HepG2 (cell line): ENCODE data around the gene CLEC9A. TPM values are rescaled to one million over a fixed set of nuclear protein-coding genes. Genes with fewer than 3 reads are reported as not detected.

Source experiments
- ATAC-seq: fragments of 200-7000 bp; cut with Tn5 transposase; 3 replicates; pipeline ENCODE4 v1.9.1; 2020; ENCODE audit warnings: mild to moderate bottlenecking, moderate library complexity
- BruUV-seq: library from RNA; stranded (reverse); fragments of 400-500 nt; replicated peaks from 2 replicates; lab custom pipeline; 2021; lab: Mats Ljungman, UMichigan
- CTCF ChIA-PET: fragments of 300-600 bp; formaldehyde crosslinking; extraction: SDS; loops from one replicate; lab custom pipeline; 2021; ENCODE audit warnings: low total read pairs, inconsistent platforms, low intra/inter-chr PET ratio; lab: Yijun Ruan, JAX
- POLR2A ChIA-PET: fragments of 350-600 bp; sonication (Branson Sonifier 250); formaldehyde crosslinking; loops from one replicate; lab custom pipeline; 2020; ENCODE audit warnings: antibody characterized with exemption, inconsistent platforms; lab: Yijun Ruan, JAX
- DNase-seq: peaks from one replicate; pipeline ENCODE4 v3.0.0-alpha.2; 2015; ENCODE audit warnings: low spot score
- FAIRE-seq: peaks from 3 replicates; lab custom pipeline; 2011; peaks lifted over from hg19 to GRCh38; lab: Jason Lieb, UNC
- H2AFZ ChIP-seq: one replicate; pipeline ENCODE4 v1.6.1; 2011; ENCODE audit warnings: low read length, inconsistent platforms
- H3K27ac ChIP-seq: fragments of 300-600 bp; 3 replicates; pipeline ENCODE4 v1.8.0; 2011; ENCODE audit warnings: mixed run types, mild to moderate bottlenecking, mixed read lengths, low read length, inconsistent platforms; ENCODE audit not compliant: insufficient read depth; ENCODE audit errors: extremely low read length
- H3K27me3 ChIP-seq, 2 experiments: fragments of 200-600 bp in 1 of 2; 2 replicates in 1 of 2; 3 replicates in 1 of 2; pipeline versions ENCODE4 v1.6.0 to v1.8.0; 2011; ENCODE audit warnings: low read length in 2 of 2, mild to moderate bottlenecking in 2 of 2, moderate library complexity in 2 of 2, inconsistent platforms in 1 of 2; ENCODE audit not compliant: insufficient read depth in 2 of 2, control insufficient read depth in 1 of 2
- H3K36me3 ChIP-seq, 2 experiments: fragments of 200-600 bp in 1 of 2; replicated peaks in 1 of 2; 2 replicates in 1 of 2; 3 replicates in 1 of 2; pipeline versions ENCODE4 v1.5.1 to v1.8.0; 2011; ENCODE audit warnings: low read length in 2 of 2, inconsistent platforms in 1 of 2; ENCODE audit not compliant: insufficient read depth in 2 of 2, control insufficient read depth in 1 of 2
- H3K4me1 ChIP-seq: 2 replicates; pipeline ENCODE4 v1.5.1; 2012; ENCODE audit warnings: low read length, inconsistent platforms; ENCODE audit not compliant: insufficient read depth
- H3K4me2 ChIP-seq: 2 replicates; pipeline ENCODE4 v1.6.0; 2011; ENCODE audit warnings: low read depth, low read length, inconsistent platforms
- H3K4me3 ChIP-seq, 3 experiments: fragments of 200-600 bp in 1 of 3; sonication (generic), shearing (Covaris generic) in 1 of 3; replicated peaks in 1 of 3; 2 replicates each; pipeline ENCODE4 v1.5.1; 2011 to 2016; ENCODE audit warnings: low read length in 3 of 3, inconsistent platforms in 2 of 3, low read depth in 2 of 3, mild to moderate bottlenecking in 2 of 3, control low read depth in 1 of 3, mixed read lengths in 1 of 3; ENCODE audit not compliant: insufficient read depth in 1 of 3
- H3K79me2 ChIP-seq: one replicate; pipeline ENCODE4 v1.6.1; 2011; ENCODE audit warnings: low read length, inconsistent platforms; ENCODE audit not compliant: insufficient read depth
- H3K9ac ChIP-seq: 2 replicates; pipeline ENCODE4 v1.6.0; 2011; ENCODE audit warnings: mild to moderate bottlenecking, low read depth, low read length, inconsistent platforms; ENCODE audit not compliant: insufficient read depth
- H3K9me3 ChIP-seq: 2 replicates; pipeline ENCODE4 v1.5.1; 2012; ENCODE audit warnings: mild to moderate bottlenecking, low read length
- H4K20me1 ChIP-seq: 2 replicates; pipeline ENCODE4 v1.6.0; 2011; ENCODE audit warnings: inconsistent platforms, mild to moderate bottlenecking, low read length, moderate library complexity; ENCODE audit not compliant: insufficient read depth
- ADNP ChIP-seq: sonication (generic); formaldehyde crosslinking; IDR thresholded peaks from 2 replicates; pipeline ENCODE4 v1.4.0; 2020; ENCODE audit warnings: missing genetic modification reagents
- DRAP1 ChIP-seq: IDR thresholded peaks from 2 replicates; pipeline ENCODE4 v1.6.1; 2016; ENCODE audit warnings: missing genetic modification reagents, missing compliant biosample characterization
- GZF1 ChIP-seq: sonication (generic); formaldehyde crosslinking; IDR thresholded peaks from 2 replicates; pipeline ENCODE4 v1.5.1; 2020; ENCODE audit warnings: mild to moderate bottlenecking, missing genetic modification reagents
- KLF15 ChIP-seq: sonication (generic); formaldehyde crosslinking; IDR thresholded peaks from 2 replicates; pipeline ENCODE4 v1.8.1; 2023; ENCODE audit warnings: borderline replicate concordance, mild to moderate bottlenecking, inconsistent platforms, missing genetic modification reagents, mixed read lengths
- MXD4 ChIP-seq: IDR thresholded peaks from 2 replicates; pipeline ENCODE4 v1.6.1; 2016; ENCODE audit warnings: mild to moderate bottlenecking, missing biosample characterization, missing genetic modification reagents
- MYNN ChIP-seq: sonication (generic); formaldehyde crosslinking; IDR thresholded peaks from 2 replicates; pipeline ENCODE4 v1.4.0; 2020; ENCODE audit warnings: mild to moderate bottlenecking, low read depth, missing genetic modification reagents
- NFE2L1 ChIP-seq: sonication (generic); formaldehyde crosslinking; IDR thresholded peaks from 2 replicates; pipeline ENCODE4 v1.4.0; 2020; ENCODE audit warnings: missing genetic modification reagents, mild to moderate bottlenecking, borderline replicate concordance
- NFYB ChIP-seq: sonication (generic); formaldehyde crosslinking; IDR thresholded peaks from 2 replicates; pipeline ENCODE4 v1.4.0; 2020; ENCODE audit warnings: missing genetic modification reagents
- RAD21 ChIP-seq: fragments of 450-650 bp; formaldehyde crosslinking; IDR thresholded peaks from 2 replicates; pipeline ENCODE4 v1.5.0; 2020; ENCODE audit warnings: mild to moderate bottlenecking
- SIX4 ChIP-seq: sonication (generic); formaldehyde crosslinking; IDR thresholded peaks from 2 replicates; pipeline ENCODE4 v1.4.0; 2020; ENCODE audit warnings: missing genetic modification reagents
- SMAD3 ChIP-seq: sonication (generic); formaldehyde crosslinking; IDR thresholded peaks from 2 replicates; pipeline ENCODE4 v1.4.0; 2020; ENCODE audit warnings: missing genetic modification reagents
- SP1 ChIP-seq, 2 experiments: fragments of 450-650 bp in 1 of 2; sonication (generic) in 1 of 2; formaldehyde crosslinking in 1 of 2; IDR thresholded peaks; 2 replicates each; pipeline versions ENCODE4 v1.4.0 to v1.6.1; 2016 to 2020; ENCODE audit warnings: missing genetic modification reagents in 1 of 2
- U2AF2 ChIP-seq: fragments of 200-400 bp; formaldehyde crosslinking; IDR thresholded peaks from 2 replicates; pipeline ENCODE4 v1.6.1; 2017; ENCODE audit warnings: low read depth, mild to moderate bottlenecking, low read length
- ZBTB39 ChIP-seq: sonication (generic); formaldehyde crosslinking; IDR thresholded peaks from 2 replicates; pipeline ENCODE4 v1.5.0; 2020; ENCODE audit warnings: missing genetic modification reagents
- ZBTB7A ChIP-seq: sonication (generic); formaldehyde crosslinking; IDR thresholded peaks from 2 replicates; pipeline ENCODE4 v1.8.0; 2022; ENCODE audit warnings: mild to moderate bottlenecking, missing genetic modification reagents
- ZC3H4 ChIP-seq: sonication (generic); formaldehyde crosslinking; IDR thresholded peaks from 2 replicates; pipeline ENCODE4 v1.4.0; 2020; ENCODE audit warnings: missing genetic modification reagents, borderline replicate concordance
- ZNF263 ChIP-seq: sonication (generic); formaldehyde crosslinking; IDR thresholded peaks from 2 replicates; pipeline ENCODE4 v1.4.0; 2020; ENCODE audit warnings: missing genetic modification reagents
- ZNF44 ChIP-seq: sonication (generic); formaldehyde crosslinking; IDR thresholded peaks from 2 replicates; pipeline ENCODE4 v1.5.1; 2020; ENCODE audit warnings: mild to moderate bottlenecking, missing genetic modification reagents
- ZNF616 ChIP-seq: sonication (generic); formaldehyde crosslinking; IDR thresholded peaks from 2 replicates; pipeline ENCODE4 v1.5.0; 2020; ENCODE audit warnings: low read depth, mild to moderate bottlenecking, missing genetic modification reagents
- ZNF672 ChIP-seq: sonication (generic); formaldehyde crosslinking; IDR thresholded peaks from 2 replicates; pipeline ENCODE4 v1.8.1; 2022; ENCODE audit warnings: missing genetic modification reagents
- ZNF773 ChIP-seq: sonication (generic); formaldehyde crosslinking; IDR thresholded peaks from 2 replicates; pipeline ENCODE4 v1.4.0; 2020; ENCODE audit warnings: missing genetic modification reagents, borderline replicate concordance
- WGBS: methylation state at CpG from one replicate; pipeline ENCODE4 v1.1.6; 2017; ENCODE audit warnings: low lambda C conversion rate; 5-methylcytosine and 5-hydroxymethylcytosine counted together
- in situ Hi-C: cut with HindIII; loops from 2 replicates; pipeline ENCODE4 v1.10.0; 2017; ENCODE audit warnings: low pct_unique_long_range_greater_than_20kb; ENCODE audit not compliant: extremely low pct_ligation_motif_present
- intact Hi-C: fragments of 100-400 bp; cut with micrococcal nuclease; formaldehyde crosslinking; loops from one replicate; pipeline ENCODE4 v1.10.0; 2022; ENCODE audit not compliant: unreplicated experiment
- polyA plus RNA-seq, 8 experiments: library from polyadenylated mRNA; depleted of rRNA in 3 of 8; stranded (reverse) in 7 of 8; unstranded in 1 of 8; fragments of >200 nt; fragmentation: Illumina TruSeq in 4 of 8; extraction: Trizol in 4 of 8; gene quantifications; 2 replicates each; pipeline versions ENCODE4 v1.2.1 to v1.2.3, GENCODE V29; 2011 to 2016; ENCODE audit warnings: low read depth in 4 of 8, missing spikeins in 1 of 8, mixed read lengths in 1 of 8; ENCODE audit not compliant: insufficient read depth in 1 of 8
- total RNA-seq, 5 experiments: library from RNA; depleted of rRNA; stranded (reverse); fragments of >200 nt; fragmentation: Illumina TruSeq; extraction: Trizol; gene quantifications; 2 replicates each; pipeline ENCODE4 v1.2.3, GENCODE V29; 2016; ENCODE audit warnings: low read depth in 1 of 5

The CLEC9A gene
- total and polyA plus RNA-seq, 2 of the 13 experiments (the other 11 are each of a cell fraction or from before 2014, with no cell fraction given), result not detected

GRCh38 chr12:10113075-10113474, 82.6 kb downstream of the CLEC9A start:
- Histone ChIP-seq H3K9ac (no peak overlapping the region), H3K4me3 (no peak overlapping the region), H3K79me2 (no peaks in the 10 kb centered on the region), H3K27me3 (peaks cover 0 to 4% of the 10 kb centered on the region in 2 experiments; a peak in 2 of 5 replicates), H3K36me3 (no peaks in the 10 kb centered on the region), H2AFZ (no peak overlapping the region), H3K4me1 (no peaks in the 10 kb centered on the region), H4K20me1 (no peaks in the 10 kb centered on the region), H3K27ac (no peak overlapping the region), H3K4me2 (no peak overlapping the region), H3K9me3 (no peaks in the 10 kb centered on the region)
- in situ Hi-C loops (no loop called here), intact Hi-C loops (no loop called here)
- ATAC-seq (no peak), DNase-seq (no peak), FAIRE-seq (no peak)
- ChIA-PET CTCF (no interaction called here), POLR2A (no interaction called here)
- BruUV-seq, result no TSS peak
- 79% methylated on average over 1 of the region's 1 CpG for WGBS
- TF ChIP-seq ZNF616 (CRISPR knock-in tag) (no peak), RAD21 (no peak), ADNP (CRISPR knock-in tag) (no peak), SP1 (IDR thresholded peaks at IDR 0.05) (no peak), SP1 (CRISPR knock-in tag; IDR thresholded peaks at IDR 0.05) (no peak), NFE2L1 (CRISPR knock-in tag) (no peak), ZC3H4 (CRISPR knock-in tag) (no peak), ZNF44 (CRISPR knock-in tag) (no peak), ZNF773 (CRISPR knock-in tag) (no peak), ZNF263 (CRISPR knock-in tag) (no peak), MXD4 (CRISPR knock-in tag) (no peak), SIX4 (CRISPR knock-in tag) (no peak)

- DNase-seq, result no peak
- WGBS, result 7% methylated on average over 1 of the region's 1 CpG
- Histone ChIP-seq H3K9ac (no peak overlapping the region), H3K4me2 (no peak overlapping the region), H3K4me3 (no peak overlapping the region), H4K20me1 (no peaks in the 10 kb centered on the region), H3K9me3 (no peaks in the 10 kb centered on the region), H3K79me2 (no peaks in the 10 kb centered on the region), H3K27me3 (peaks cover 0 to 4% of the 10 kb centered on the region in 2 experiments; a peak in 2 of 5 replicates), H3K4me1 (no peaks in the 10 kb centered on the region), H3K36me3 (no peaks in the 10 kb centered on the region), H2AFZ (no peak overlapping the region), H3K27ac (no peak overlapping the region)
- no peak for FAIRE-seq
- no peak for ATAC-seq
- BruUV-seq, result no TSS peak
- ChIA-PET CTCF (no interaction called here), POLR2A (no interaction called here)
- in situ Hi-C loops (no loop called here), intact Hi-C loops (no loop called here)
- TF ChIP-seq DRAP1, result no peak
- no peak for TF ChIP-seq ZBTB7A (CRISPR knock-in tag)
- TF ChIP-seq KLF15 (CRISPR knock-in tag), result no peak
- TF ChIP-seq ZNF672 (CRISPR knock-in tag), result no peak
- no peak for TF ChIP-seq MYNN (CRISPR knock-in tag)
- no peak for TF ChIP-seq GZF1 (CRISPR knock-in tag)
- no peak for TF ChIP-seq SMAD3 (CRISPR knock-in tag)
- TF ChIP-seq ZBTB39, result no peak
- no peak for TF ChIP-seq NFYB (CRISPR knock-in tag)
- TF ChIP-seq U2AF2, result no peak
Observed at GRCh38 chr12:10113920-10114319, 83.4 kb downstream of the CLEC9A start.
